ENCODE measurements around the gene TAF3. TPM values are rescaled to one million over a fixed set of nuclear protein-coding genes. Genes with fewer than 3 reads are reported as not detected.

Gene TAF3
- total and polyA plus RNA-seq, 7 donors, result 3.0 to 12.2 (median 5.2) TPM

Other genes starting within 250 kb of the TAF3 start
- 100 to 1,000 TPM in 3 of 4 donors, 10 to 100 TPM in 1; 48.2 to 126 (median 108) TPM for gene ITIH5, start 151.5 kb upstream of the TAF3 start, total RNA-seq
- gene ITIH5, start 151.5 kb upstream of the TAF3 start, polyA plus RNA-seq, result 10 to 100 TPM in 1 of 3 donors, 1 to 10 TPM in 1, under 1 TPM in 1; 0.60 to 13.3 (median 1.6) TPM
- gene ITIH2, start 115.2 kb upstream of the TAF3 start, total RNA-seq, result not detected
- not detected for gene ITIH2, start 115.2 kb upstream of the TAF3 start, polyA plus RNA-seq
- gene KIN, start 30.5 kb upstream of the TAF3 start, total RNA-seq, result 10 to 100 TPM in 1 of 4 donors, 1 to 10 TPM in 3; 5.9 to 17.2 (median 7.6) TPM
- 10 to 100 TPM in 1 of 3 donors, 1 to 10 TPM in 2; 6.7 to 12.6 (median 6.7) TPM for gene KIN, start 30.5 kb upstream of the TAF3 start, polyA plus RNA-seq
- 100 to 1,000 TPM; 335 to 363 (median 358) TPM for gene ATP5F1C, start 30.3 kb upstream of the TAF3 start, total RNA-seq
- gene ATP5F1C, start 30.3 kb upstream of the TAF3 start, polyA plus RNA-seq, result 100 to 1,000 TPM; 424 to 993 (median 718) TPM
- not detected for gene GATA3, start 236.2 kb downstream of the TAF3 start, total RNA-seq
- gene GATA3, start 236.2 kb downstream of the TAF3 start, polyA plus RNA-seq, result 1 to 10 TPM in 2 of 3 donors, not detected in 1; 1.2 to 2.1 TPM